Fibroblast of lung (primary cell): ENCODE data around the gene MYH1.

Source experiments
- EZH2 ChIP-seq: IDR thresholded peaks from 2 replicates; pipeline ENCODE4 v1.5.1; 2012; ENCODE audit warnings: low read length, control low read depth, mild to moderate bottlenecking; ENCODE audit errors: missing control alignments
- TF ChIP-seq, protein P1 (sequence below), 2 donors: IDR thresholded peaks in 1 of 2; conservative IDR thresholded peaks in 1 of 2; 1 replicate in 1 of 2; 2 replicates in 1 of 2; pipeline ENCODE4 v1.5.1; 2011 to 2012; ENCODE audit warnings: low read length in 2 of 2, control low read depth in 1 of 2, inconsistent platforms in 1 of 2, low read depth in 1 of 2, mild to moderate bottlenecking in 1 of 2

DNA sequence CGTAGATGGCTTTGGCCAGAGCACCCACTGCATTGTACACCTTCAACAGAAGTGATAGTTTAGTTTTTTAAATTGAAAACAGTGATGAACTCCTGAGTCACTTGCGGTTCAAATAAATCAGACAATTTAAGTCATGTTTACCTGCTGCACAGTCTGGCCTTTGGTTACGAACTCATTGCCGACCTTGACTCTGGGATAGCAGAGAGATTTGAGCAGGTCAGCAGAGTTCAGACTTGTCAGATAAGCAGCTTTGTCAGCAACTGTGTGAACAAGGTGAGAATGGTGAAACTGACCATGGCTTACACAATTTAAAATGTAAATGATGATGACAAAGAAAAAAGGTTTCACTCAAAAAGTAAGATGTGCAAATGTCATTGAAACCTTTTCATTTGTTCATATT, 58.3 kb downstream of the MYH1 start:
- TF ChIP-seq, protein P1, sequence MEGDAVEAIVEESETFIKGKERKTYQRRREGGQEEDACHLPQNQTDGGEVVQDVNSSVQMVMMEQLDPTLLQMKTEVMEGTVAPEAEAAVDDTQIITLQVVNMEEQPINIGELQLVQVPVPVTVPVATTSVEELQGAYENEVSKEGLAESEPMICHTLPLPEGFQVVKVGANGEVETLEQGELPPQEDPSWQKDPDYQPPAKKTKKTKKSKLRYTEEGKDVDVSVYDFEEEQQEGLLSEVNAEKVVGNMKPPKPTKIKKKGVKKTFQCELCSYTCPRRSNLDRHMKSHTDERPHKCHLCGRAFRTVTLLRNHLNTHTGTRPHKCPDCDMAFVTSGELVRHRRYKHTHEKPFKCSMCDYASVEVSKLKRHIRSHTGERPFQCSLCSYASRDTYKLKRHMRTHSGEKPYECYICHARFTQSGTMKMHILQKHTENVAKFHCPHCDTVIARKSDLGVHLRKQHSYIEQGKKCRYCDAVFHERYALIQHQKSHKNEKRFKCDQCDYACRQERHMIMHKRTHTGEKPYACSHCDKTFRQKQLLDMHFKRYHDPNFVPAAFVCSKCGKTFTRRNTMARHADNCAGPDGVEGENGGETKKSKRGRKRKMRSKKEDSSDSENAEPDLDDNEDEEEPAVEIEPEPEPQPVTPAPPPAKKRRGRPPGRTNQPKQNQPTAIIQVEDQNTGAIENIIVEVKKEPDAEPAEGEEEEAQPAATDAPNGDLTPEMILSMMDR (conservative IDR thresholded peaks at IDR 0.05 in 1 of 2, IDR thresholded peaks at IDR 0.05 in 1 of 2; ENCODE audit: low read depth in 1 of 2, low read length in 2 of 2): no peak
- no peak for TF ChIP-seq EZH2
